ENCODE measurements around the gene PARD3B.

Gene PARD3B

DNA sequence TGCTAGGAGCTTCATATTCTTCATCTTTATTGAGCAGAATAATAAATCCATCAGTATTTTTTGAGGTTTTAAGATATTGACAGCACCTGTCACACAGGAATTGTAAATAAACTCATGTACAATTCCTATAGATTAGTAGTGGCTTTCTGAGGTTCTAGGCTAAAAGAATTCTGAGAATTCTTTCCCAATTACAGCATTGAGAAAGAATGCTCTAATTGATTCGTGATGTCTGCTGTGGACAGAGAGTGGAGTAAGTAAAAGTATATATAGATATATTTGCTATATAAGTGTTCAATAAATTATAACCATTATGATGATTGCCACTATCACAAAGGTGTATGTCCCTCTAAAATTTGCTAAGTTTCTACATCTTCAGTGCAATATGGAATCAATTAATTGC, 950.5 kb downstream of the PARD3B start:
- Histone ChIP-seq H3K27ac (ENCODE audit: low read length) (no peak overlapping the region), H3F3A (ENCODE audit: insufficient read depth, low read length) (no peaks in the 10 kb centered on the region), H3K79me2 (ENCODE audit: low read length) (no peaks in the 10 kb centered on the region), H3K9ac (ENCODE audit: low read length) (no peak overlapping the region), H3K4me1 (ENCODE audit: low read length) (no peaks in the 10 kb centered on the region), H3K27me3 (replicated peaks; ENCODE audit: insufficient read depth, low read length) (no peaks in the 10 kb centered on the region), H3K4me3 (ENCODE audit: low read length) (no peak overlapping the region), H3K9me2 (replicated peaks; ENCODE audit: insufficient read depth, low read length) (no peaks in the 10 kb centered on the region), H3K9me3 (replicated peaks; ENCODE audit: insufficient read depth, low read length) (no peaks in the 10 kb centered on the region), H3K36me3 (replicated peaks; ENCODE audit: insufficient read depth, low read length) (no peaks in the 10 kb centered on the region), H4K20me1 (ENCODE audit: insufficient read depth, low read length) (no peaks in the 10 kb centered on the region), H2AFZ (ENCODE audit: low read length) (no peak overlapping the region), H3K4me2 (ENCODE audit: low read depth, low read length) (no peak overlapping the region)
- TF ChIP-seq EZH2phosphoT487 (IDR thresholded peaks at IDR 0.05; ENCODE audit: low read length) (no peak), EZH2 (optimal IDR thresholded peaks at IDR 0.05; ENCODE audit: low read depth, low read length) (no peak)
- TF ChIP-seq, protein P1, sequence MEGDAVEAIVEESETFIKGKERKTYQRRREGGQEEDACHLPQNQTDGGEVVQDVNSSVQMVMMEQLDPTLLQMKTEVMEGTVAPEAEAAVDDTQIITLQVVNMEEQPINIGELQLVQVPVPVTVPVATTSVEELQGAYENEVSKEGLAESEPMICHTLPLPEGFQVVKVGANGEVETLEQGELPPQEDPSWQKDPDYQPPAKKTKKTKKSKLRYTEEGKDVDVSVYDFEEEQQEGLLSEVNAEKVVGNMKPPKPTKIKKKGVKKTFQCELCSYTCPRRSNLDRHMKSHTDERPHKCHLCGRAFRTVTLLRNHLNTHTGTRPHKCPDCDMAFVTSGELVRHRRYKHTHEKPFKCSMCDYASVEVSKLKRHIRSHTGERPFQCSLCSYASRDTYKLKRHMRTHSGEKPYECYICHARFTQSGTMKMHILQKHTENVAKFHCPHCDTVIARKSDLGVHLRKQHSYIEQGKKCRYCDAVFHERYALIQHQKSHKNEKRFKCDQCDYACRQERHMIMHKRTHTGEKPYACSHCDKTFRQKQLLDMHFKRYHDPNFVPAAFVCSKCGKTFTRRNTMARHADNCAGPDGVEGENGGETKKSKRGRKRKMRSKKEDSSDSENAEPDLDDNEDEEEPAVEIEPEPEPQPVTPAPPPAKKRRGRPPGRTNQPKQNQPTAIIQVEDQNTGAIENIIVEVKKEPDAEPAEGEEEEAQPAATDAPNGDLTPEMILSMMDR (IDR thresholded peaks at IDR 0.05; ENCODE audit: low read length) = no peak
- no peak for DNase-seq

DNA sequence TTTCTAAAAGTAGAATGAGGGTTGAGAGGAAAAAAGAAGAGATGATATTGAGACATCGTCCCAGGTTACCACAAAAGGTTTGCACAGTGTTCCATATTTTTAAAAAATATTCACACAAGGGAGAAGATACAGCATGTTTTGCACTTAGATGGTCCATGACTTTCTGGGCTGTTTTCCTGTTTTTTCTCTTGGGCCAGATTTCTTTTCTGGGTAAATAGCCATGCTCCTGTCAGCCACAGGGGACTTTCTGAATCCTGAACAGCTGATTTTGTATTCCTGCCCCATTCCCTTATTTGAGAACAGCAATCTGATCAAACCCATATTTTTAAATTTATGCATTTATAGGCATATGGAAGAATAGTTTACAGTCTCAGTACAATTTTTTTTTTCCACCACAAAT, 951.1 kb downstream of the PARD3B start:
- H3K36me3 ChIP-seq (replicated peaks; ENCODE audit: insufficient read depth, low read length) = no peaks in the 10 kb centered on the region
- H3F3A ChIP-seq (ENCODE audit: insufficient read depth, low read length) = no peaks in the 10 kb centered on the region
- DNase-seq = no peak
- H3K4me1 ChIP-seq (ENCODE audit: low read length) = no peaks in the 10 kb centered on the region
- H3K4me3 ChIP-seq (ENCODE audit: low read length) = no peak overlapping the region
- no peaks in the 10 kb centered on the region for H3K79me2 ChIP-seq (ENCODE audit: low read length)
- H3K27me3 ChIP-seq (replicated peaks; ENCODE audit: insufficient read depth, low read length) = no peaks in the 10 kb centered on the region
- no peak overlapping the region for H3K4me2 ChIP-seq (ENCODE audit: low read depth, low read length)
- no peak overlapping the region for H2AFZ ChIP-seq (ENCODE audit: low read length)
- H3K9me3 ChIP-seq (replicated peaks; ENCODE audit: insufficient read depth, low read length) = no peaks in the 10 kb centered on the region
- no peak overlapping the region for H3K27ac ChIP-seq (ENCODE audit: low read length)
- no peaks in the 10 kb centered on the region for H3K9me2 ChIP-seq (replicated peaks; ENCODE audit: insufficient read depth, low read length)
- no peaks in the 10 kb centered on the region for H4K20me1 ChIP-seq (ENCODE audit: insufficient read depth, low read length)
- H3K9ac ChIP-seq (ENCODE audit: low read length) = no peak overlapping the region
- TF ChIP-seq, protein P1 (IDR thresholded peaks at IDR 0.05; ENCODE audit: low read length) = no peak
- TF ChIP-seq EZH2phosphoT487 (IDR thresholded peaks at IDR 0.05; ENCODE audit: low read length) (no peak), EZH2 (optimal IDR thresholded peaks at IDR 0.05; ENCODE audit: low read depth, low read length) (no peak)

DNA sequence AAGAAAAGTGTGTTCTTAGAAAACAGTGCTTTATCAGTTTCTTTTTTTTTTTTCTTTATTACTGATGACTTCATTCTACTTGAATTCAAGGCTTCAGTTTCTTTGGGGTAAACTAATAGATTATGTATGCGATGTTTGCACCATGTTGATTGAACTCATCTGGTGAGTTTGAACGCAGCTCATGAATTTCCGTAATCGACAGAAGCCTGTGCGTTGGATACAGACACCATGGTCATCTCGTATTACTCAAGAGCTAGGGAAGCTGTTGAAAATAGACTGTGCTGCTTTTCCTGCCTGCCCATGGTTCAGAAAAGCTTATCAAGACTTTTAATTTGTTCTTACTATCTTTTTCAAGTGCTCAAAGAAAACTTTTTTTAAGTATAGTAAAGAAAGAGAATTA, 951.5 kb downstream of the PARD3B start:
- H3K4me1 ChIP-seq (ENCODE audit: low read length) = no peaks in the 10 kb centered on the region
- H3K9me3 ChIP-seq (replicated peaks; ENCODE audit: insufficient read depth, low read length) = no peaks in the 10 kb centered on the region
- H3K9me2 ChIP-seq (replicated peaks; ENCODE audit: insufficient read depth, low read length) = no peaks in the 10 kb centered on the region
- no peaks in the 10 kb centered on the region for H3K79me2 ChIP-seq (ENCODE audit: low read length)
- H3K27ac ChIP-seq (ENCODE audit: low read length) = no peak overlapping the region
- no peak overlapping the region for H3K4me3 ChIP-seq (ENCODE audit: low read length)
- H3K9ac ChIP-seq (ENCODE audit: low read length) = no peak overlapping the region
- no peak overlapping the region for H3K4me2 ChIP-seq (ENCODE audit: low read depth, low read length)
- TF ChIP-seq EZH2phosphoT487 (IDR thresholded peaks at IDR 0.05; ENCODE audit: low read length) = no peak
- TF ChIP-seq, protein P1 (IDR thresholded peaks at IDR 0.05; ENCODE audit: low read length) = no peak
- no peak for TF ChIP-seq EZH2 (optimal IDR thresholded peaks at IDR 0.05; ENCODE audit: low read depth, low read length)
- H3K27me3 ChIP-seq (replicated peaks; ENCODE audit: insufficient read depth, low read length) = no peaks in the 10 kb centered on the region
- H4K20me1 ChIP-seq (ENCODE audit: insufficient read depth, low read length) = no peaks in the 10 kb centered on the region
- H2AFZ ChIP-seq (ENCODE audit: low read length) = no peak overlapping the region
- DNase-seq = no peak
- H3F3A ChIP-seq (ENCODE audit: insufficient read depth, low read length) = no peaks in the 10 kb centered on the region
- no peaks in the 10 kb centered on the region for H3K36me3 ChIP-seq (replicated peaks; ENCODE audit: insufficient read depth, low read length)

Data from MM.1S (cell line).